ENCODE data around the gene CITED1.

- no peak for TF ChIP-seq POLR2A (IDR thresholded peaks at IDR 0.05)
- TF ChIP-seq, protein P1, sequence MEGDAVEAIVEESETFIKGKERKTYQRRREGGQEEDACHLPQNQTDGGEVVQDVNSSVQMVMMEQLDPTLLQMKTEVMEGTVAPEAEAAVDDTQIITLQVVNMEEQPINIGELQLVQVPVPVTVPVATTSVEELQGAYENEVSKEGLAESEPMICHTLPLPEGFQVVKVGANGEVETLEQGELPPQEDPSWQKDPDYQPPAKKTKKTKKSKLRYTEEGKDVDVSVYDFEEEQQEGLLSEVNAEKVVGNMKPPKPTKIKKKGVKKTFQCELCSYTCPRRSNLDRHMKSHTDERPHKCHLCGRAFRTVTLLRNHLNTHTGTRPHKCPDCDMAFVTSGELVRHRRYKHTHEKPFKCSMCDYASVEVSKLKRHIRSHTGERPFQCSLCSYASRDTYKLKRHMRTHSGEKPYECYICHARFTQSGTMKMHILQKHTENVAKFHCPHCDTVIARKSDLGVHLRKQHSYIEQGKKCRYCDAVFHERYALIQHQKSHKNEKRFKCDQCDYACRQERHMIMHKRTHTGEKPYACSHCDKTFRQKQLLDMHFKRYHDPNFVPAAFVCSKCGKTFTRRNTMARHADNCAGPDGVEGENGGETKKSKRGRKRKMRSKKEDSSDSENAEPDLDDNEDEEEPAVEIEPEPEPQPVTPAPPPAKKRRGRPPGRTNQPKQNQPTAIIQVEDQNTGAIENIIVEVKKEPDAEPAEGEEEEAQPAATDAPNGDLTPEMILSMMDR (IDR thresholded peaks at IDR 0.05) = no peak
These were observed 10.8 kb upstream of the CITED1 start for GRCh38 chrX:72316408-72317110.

Measured in heart left ventricle (tissue), 13 donors.